Tibial artery (tissue), 4 donors: Measurements from ENCODE around the gene CFAP100.

Experiments used
- DNase-seq, 2 donors: peaks; one replicate each; pipeline ENCODE4 v3.0.0-alpha.2; 2019
- H3K27ac ChIP-seq, 2 donors: fragments of 200-600 bp; sonication (generic) in 1 of 2; 1 replicate in 1 of 2; 2 replicates in 1 of 2; pipeline ENCODE4 v1.5.1; 2018 to 2019; ENCODE audit warnings: mild to moderate bottlenecking in 1 of 2
- H3K27me3 ChIP-seq, 2 donors: fragments of 200-600 bp; sonication (generic) in 1 of 2; one replicate each; pipeline versions ENCODE4 v1.5.1 to v1.6.0; 2016 to 2019
- H3K36me3 ChIP-seq, 3 donors: fragments of 200-600 bp; sonication (generic) in 2 of 3; one replicate each; pipeline ENCODE4 v1.5.1; 2016 to 2019; ENCODE audit warnings: mild to moderate bottlenecking in 2 of 3
- H3K4me1 ChIP-seq, 4 donors: fragments of 200-600 bp; sonication (generic) in 2 of 4; 1 replicate in 3 of 4; 2 replicates in 1 of 4; pipeline ENCODE4 v1.5.1; 2016 to 2019
- H3K4me3 ChIP-seq, 2 donors: fragments of 200-600 bp; sonication (generic) in 1 of 2; 1 replicate in 1 of 2; 2 replicates in 1 of 2; pipeline ENCODE4 v1.5.1; 2018 to 2019; ENCODE audit warnings: mild to moderate bottlenecking in 2 of 2
- H3K9me3 ChIP-seq, 3 donors: fragments of 200-600 bp; sonication (generic) in 1 of 3; one replicate each; pipeline ENCODE4 v1.5.1; 2016 to 2019
- CTCF ChIP-seq, 2 experiments: fragments of 200-600 bp in 1 of 2; fragments of 450-650 bp in 1 of 2; IDR thresholded peaks; one replicate each; pipeline ENCODE4 v1.5.1; 2017 to 2019; ENCODE audit warnings: antibody characterized with exemption in 2 of 2, mild to moderate bottlenecking in 1 of 2, moderate library complexity in 1 of 2
- intact Hi-C: fragments of 100-400 bp; cut with DNase I; formaldehyde crosslinking; loops from one replicate; pipeline ENCODE4 v1.15.0; 2023; ENCODE audit warnings: low total_unique reads

The CFAP100 gene

GRCh38 chr3:126390751-126391150 lies 4.0 kb upstream of the CFAP100 start:
- Histone ChIP-seq H3K9me3 (no peaks in the 10 kb centered on the region), H3K4me1 (peaks cover 0 to 24% (median 14%) of the 10 kb centered on the region in 4 donors), H3K27me3 (peaks cover 0 to 3% of the 10 kb centered on the region in 2 donors), H3K27ac (no peak overlapping the region), H3K36me3 (no peaks in the 10 kb centered on the region), H3K4me3 (no peak overlapping the region)
- intact Hi-C loops = loop anchor here (2.0 to 5.0 kb wide), 3 partner anchors 82 to 258 kb away; no protein-coding TSS in a partner anchor
- peak in 1 of 2 donors; percentile 58 for DNase-seq
- TF ChIP-seq CTCF (IDR thresholded peaks at IDR 0.05) = no peak

DNA sequence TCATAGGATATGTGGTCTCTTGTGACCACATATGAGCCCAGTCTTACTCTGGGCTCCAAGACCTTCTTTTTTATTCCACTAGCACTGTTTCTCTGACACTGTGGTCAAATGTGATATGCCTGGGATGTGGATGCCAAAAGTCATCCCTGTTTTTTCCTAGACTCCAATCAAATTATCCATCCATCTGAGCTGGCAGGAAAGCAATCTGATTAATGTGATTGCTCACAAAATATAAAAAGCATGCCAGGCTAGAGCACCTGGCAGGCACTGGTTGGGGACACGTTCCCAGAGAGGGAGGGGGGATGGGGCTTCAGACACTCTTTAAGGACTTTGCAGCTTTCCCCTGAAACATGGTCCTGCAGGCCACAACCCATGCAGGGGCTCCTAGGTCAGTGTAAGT lies 3.1 kb upstream of the CFAP100 start:
- peaks cover 0 to 24% (median 14%) of the 10 kb centered on the region in 4 donors for H3K4me1 ChIP-seq
- no peaks in the 10 kb centered on the region for H3K9me3 ChIP-seq
- no peak for TF ChIP-seq CTCF (IDR thresholded peaks at IDR 0.05)
- peak in 1 of 2 donors; percentile 35 for DNase-seq
- peaks cover 0 to 5% of the 10 kb centered on the region in 2 donors for H3K27me3 ChIP-seq
- no peaks in the 10 kb centered on the region for H3K36me3 ChIP-seq
- H3K4me3 ChIP-seq = no peak overlapping the region
- intact Hi-C loops = loop anchor here (2.0 to 5.0 kb wide), 3 partner anchors 81 to 259 kb away; no protein-coding TSS in a partner anchor
- H3K27ac ChIP-seq = no peak overlapping the region

DNA sequence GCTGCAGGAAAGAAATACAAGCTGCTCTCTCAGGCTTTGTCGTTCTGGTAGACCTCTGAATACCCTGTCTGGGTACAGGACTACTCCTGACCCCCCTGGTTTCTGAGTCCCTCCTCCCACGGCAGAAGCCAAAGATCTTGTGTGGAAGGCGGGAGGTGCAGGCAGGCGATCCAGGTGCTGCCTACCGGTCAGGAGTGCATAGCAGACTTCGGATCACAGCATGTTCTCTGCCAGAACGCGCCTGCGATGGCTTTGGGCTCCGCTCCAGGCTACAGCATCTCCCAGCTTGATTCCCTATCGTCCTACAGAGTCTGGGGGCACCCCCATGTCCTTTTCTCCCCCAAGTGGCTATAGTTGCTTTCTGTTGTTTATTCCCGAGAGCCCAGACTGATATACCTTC lies 2.5 kb upstream of the CFAP100 start:
- no peak for DNase-seq
- TF ChIP-seq CTCF (IDR thresholded peaks at IDR 0.05) = no peak
- no peak overlapping the region for H3K4me3 ChIP-seq
- no peak overlapping the region for H3K27ac ChIP-seq
- H3K4me1 ChIP-seq = peaks cover 0 to 24% (median 14%) of the 10 kb centered on the region in 4 donors
- no peaks in the 10 kb centered on the region for H3K9me3 ChIP-seq
- no peaks in the 10 kb centered on the region for H3K36me3 ChIP-seq
- peaks cover 0 to 5% of the 10 kb centered on the region in 2 donors for H3K27me3 ChIP-seq
- intact Hi-C loops = loop anchor here (5.0 kb wide), 2 partner anchors 80 to 260 kb away; no protein-coding TSS in a partner anchor

GRCh38 chr3:126393563-126393962 lies 1.1 kb upstream of the CFAP100 start:
- Histone ChIP-seq H3K36me3 (no peaks in the 10 kb centered on the region), H3K27ac (no peak overlapping the region), H3K4me1 (peaks cover 0 to 19% (median 12%) of the 10 kb centered on the region in 4 donors), H3K4me3 (no peak overlapping the region), H3K27me3 (peaks cover 0 to 5% of the 10 kb centered on the region in 2 donors), H3K9me3 (no peaks in the 10 kb centered on the region)
- peak in 1 of 2 donors; percentile 35 for DNase-seq
- intact Hi-C loops = loop anchor here (5.0 kb wide), 2 partner anchors 79 to 261 kb away; no protein-coding TSS in a partner anchor
- no peak for TF ChIP-seq CTCF (IDR thresholded peaks at IDR 0.05)

DNA sequence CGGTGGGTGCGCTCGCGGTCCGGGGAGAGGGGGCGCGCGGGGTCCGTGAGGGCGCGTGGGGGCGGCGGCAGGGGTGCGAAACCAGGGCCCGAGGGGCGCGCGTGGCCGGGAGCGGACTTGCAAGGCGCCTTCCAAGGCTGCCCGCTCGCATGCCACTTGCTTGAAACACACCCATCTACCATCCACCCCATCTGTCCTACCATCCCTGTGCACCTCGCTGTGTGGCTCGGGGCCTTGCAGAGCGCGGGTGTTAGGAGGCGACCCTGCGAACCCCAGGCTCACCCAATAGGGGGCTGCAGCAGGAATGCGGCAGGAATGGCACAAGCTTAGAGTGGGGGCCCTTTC lies 240 bp downstream of the CFAP100 start:
- Histone ChIP-seq H3K36me3 (no peaks in the 10 kb centered on the region), H3K4me1 (peaks cover 0 to 10% (median 5%) of the 10 kb centered on the region in 4 donors), H3K27me3 (peaks cover 0 to 5% of the 10 kb centered on the region in 2 donors), H3K27ac (peak overlapping the region in 1 of 2 donors; percentile 22), H3K4me3 (peak overlapping the region; percentile 32 to 44), H3K9me3 (no peaks in the 10 kb centered on the region)
- no peak for DNase-seq
- no peak for TF ChIP-seq CTCF (IDR thresholded peaks at IDR 0.05)
- intact Hi-C loops = loop anchor here (5.0 kb wide), 2 partner anchors 77 to 263 kb away; no protein-coding TSS in a partner anchor
